Progenitor cell of endocrine pancreas (in vitro differentiated cells): ENCODE measurements around the gene ABCF2. TPM values are rescaled to one million over a fixed set of nuclear protein-coding genes. Genes with fewer than 3 reads are reported as not detected.

Experiments used
- DNase-seq: peaks from one replicate; pipeline ENCODE4 v3.0.0; 2021; ENCODE audit warnings: low spot score; ENCODE audit not compliant: unreplicated experiment
- H3K27ac Mint-ChIP-seq: 2 replicates; pipeline ENCODE4 v1.8.0; 2021; ENCODE audit warnings: mild to moderate bottlenecking, moderate library complexity, mixed read lengths
- H3K27me3 Mint-ChIP-seq: 2 replicates; pipeline ENCODE4 v1.8.0; 2021; ENCODE audit warnings: mixed read lengths
- H3K36me3 Mint-ChIP-seq: 2 replicates; pipeline ENCODE4 v1.8.0; 2022; ENCODE audit warnings: mixed read lengths; ENCODE audit not compliant: insufficient read depth
- H3K4me1 Mint-ChIP-seq: 2 replicates; pipeline ENCODE4 v1.8.0; 2021; ENCODE audit warnings: low read depth, mixed read lengths
- H3K4me3 Mint-ChIP-seq: 2 replicates; pipeline ENCODE4 v1.8.0; 2021; ENCODE audit warnings: low read depth, mild to moderate bottlenecking, moderate library complexity, mixed read lengths
- H3K9me3 Mint-ChIP-seq: 2 replicates; pipeline ENCODE4 v1.8.0; 2021; ENCODE audit warnings: low read depth, mixed read lengths
- CTCF ChIP-seq: fragments of 200-600 bp; sonication (generic); IDR thresholded peaks from one replicate; pipeline ENCODE4 v1.5.0; 2021; ENCODE audit warnings: antibody characterized with exemption, mild to moderate bottlenecking; ENCODE audit not compliant: unreplicated experiment
- total RNA-seq: library from RNA; stranded (reverse); gene quantifications from 2 replicates; pipeline ENCODE4 v1.2.1, GENCODE V29; 2021

ABCF2 gene
- total RNA-seq, 1 donor from 2014 or later: 55.1 TPM

GRCh38 chr7:151265351-151265931, 38.4 kb upstream of the ABCF2 start:
- peaks cover 33% of the 10 kb centered on the region for H3K27me3 Mint-ChIP-seq
- TF ChIP-seq CTCF: no peak
- H3K9me3 Mint-ChIP-seq: no peaks in the 10 kb centered on the region

GRCh38 chr7:151264615-151265014, 37.6 kb upstream of the ABCF2 start:
- Mint-ChIP-seq H3K4me3 (no peak overlapping the region), H3K27ac (no peak overlapping the region), H3K27me3 (peaks cover 32% of the 10 kb centered on the region), H3K9me3 (no peaks in the 10 kb centered on the region), H3K36me3 (no peaks in the 10 kb centered on the region), H3K4me1 (no peaks in the 10 kb centered on the region)
- TF ChIP-seq CTCF: no peak
- DNase-seq: no peak

More at GRCh38 chr7:151265351-151265931, 38.4 kb upstream of the ABCF2 start:
- H3K27ac Mint-ChIP-seq: no peak overlapping the region
- DNase-seq: no peak
- H3K4me3 Mint-ChIP-seq: no peak overlapping the region
- no peaks in the 10 kb centered on the region for H3K4me1 Mint-ChIP-seq
- no peaks in the 10 kb centered on the region for H3K36me3 Mint-ChIP-seq

GRCh38 chr7:151261529-151261928, 34.5 kb upstream of the ABCF2 start:
- Mint-ChIP-seq H3K4me1 (no peaks in the 10 kb centered on the region), H3K27ac (no peak overlapping the region), H3K9me3 (no peaks in the 10 kb centered on the region), H3K4me3 (no peak overlapping the region), H3K27me3 (peaks cover 49% of the 10 kb centered on the region), H3K36me3 (no peaks in the 10 kb centered on the region)
- no peak for DNase-seq
- no peak for TF ChIP-seq CTCF

- TF ChIP-seq CTCF: no peak
- H3K27me3 Mint-ChIP-seq: peaks cover 53% of the 10 kb centered on the region
- no peaks in the 10 kb centered on the region for H3K9me3 Mint-ChIP-seq
- no peaks in the 10 kb centered on the region for H3K36me3 Mint-ChIP-seq
- no peak overlapping the region for H3K4me3 Mint-ChIP-seq
- H3K27ac Mint-ChIP-seq: no peak overlapping the region
- DNase-seq: no peak
- H3K4me1 Mint-ChIP-seq: no peaks in the 10 kb centered on the region
Observed at GRCh38 chr7:151260883-151261282, 33.9 kb upstream of the ABCF2 start.

GRCh38 chr7:151260471-151260870, 33.5 kb upstream of the ABCF2 start:
- Mint-ChIP-seq H3K4me3 (no peak overlapping the region), H3K4me1 (no peaks in the 10 kb centered on the region), H3K36me3 (no peaks in the 10 kb centered on the region), H3K9me3 (no peaks in the 10 kb centered on the region), H3K27me3 (peaks cover 56% of the 10 kb centered on the region), H3K27ac (no peak overlapping the region)
- no peak for DNase-seq
- no peak for TF ChIP-seq CTCF
